GM18909 (cell line): Measurements from ENCODE around the gene MAP2K1.
"Not testable (repeated sequence)": the region's sequence is repeated elsewhere in the genome, so short reads cannot be mapped to it uniquely, and the experiment has no call there.

Experiments used
- ATAC-seq: cut with Tn5 transposase; IDR thresholded peaks from one replicate; pipeline ENCODE4 v1.9.1; 2021; ENCODE audit warnings: mild to moderate bottlenecking; ENCODE audit not compliant: unreplicated experiment, poor library complexity

The MAP2K1 gene

GRCh38 chr15:66390678-66391077 lies 4.0 kb downstream of the MAP2K1 start:
- ATAC-seq: no peak

- not testable (repeated sequence) for ATAC-seq
Measured at GRCh38 chr15:66393037-66393436, 6.3 kb downstream of the MAP2K1 start.

GRCh38 chr15:66394472-66394871 lies 7.8 kb downstream of the MAP2K1 start:
- no peak for ATAC-seq

GRCh38 chr15:66394915-66395314 lies 8.2 kb downstream of the MAP2K1 start:
- no peak for ATAC-seq

GRCh38 chr15:66399276-66399675 lies 12.6 kb downstream of the MAP2K1 start:
- no peak for ATAC-seq

GRCh38 chr15:66400351-66400774 lies 13.7 kb downstream of the MAP2K1 start:
- no peak for ATAC-seq

- ATAC-seq: no peak
Measured at GRCh38 chr15:66401130-66402021, 14.7 kb downstream of the MAP2K1 start.

- ATAC-seq: no peak
Measured at GRCh38 chr15:66402761-66403284, 16.1 kb downstream of the MAP2K1 start.

GRCh38 chr15:66403323-66403722 lies 16.6 kb downstream of the MAP2K1 start:
- no peak for ATAC-seq

- ATAC-seq: no peak
Measured at GRCh38 chr15:66404122-66404521, 17.4 kb downstream of the MAP2K1 start.

- ATAC-seq: no peak
Measured at GRCh38 chr15:66404532-66404931, 17.8 kb downstream of the MAP2K1 start.

- ATAC-seq: no peak
Measured at GRCh38 chr15:66405007-66405406, 18.3 kb downstream of the MAP2K1 start.

GRCh38 chr15:66405615-66406014 lies 18.9 kb downstream of the MAP2K1 start:
- ATAC-seq: no peak

GRCh38 chr15:66408254-66408653 lies 21.5 kb downstream of the MAP2K1 start:
- ATAC-seq: no peak

GRCh38 chr15:66408675-66409282 lies 22.1 kb downstream of the MAP2K1 start:
- no peak for ATAC-seq

- no peak for ATAC-seq
Measured at GRCh38 chr15:66409565-66410108, 22.9 kb downstream of the MAP2K1 start.

- ATAC-seq: no peak
Measured at GRCh38 chr15:66411190-66411589, 24.5 kb downstream of the MAP2K1 start.

GRCh38 chr15:66412220-66412619 lies 25.5 kb downstream of the MAP2K1 start:
- no peak for ATAC-seq

GRCh38 chr15:66413579-66413978 lies 26.9 kb downstream of the MAP2K1 start:
- ATAC-seq: no peak

- ATAC-seq: no peak
Measured at GRCh38 chr15:66415360-66415759, 28.6 kb downstream of the MAP2K1 start.

- ATAC-seq: no peak
Measured at GRCh38 chr15:66417736-66418135, 31.0 kb downstream of the MAP2K1 start.
